K562 (cell line): ENCODE results near the gene AFF2.

Source experiments
- EP300 ChIP-seq: IDR thresholded peaks from 2 replicates; pipeline ENCODE4 v1.6.1; 2012; ENCODE audit warnings: low read length, improper control_type of control experiment
- GABPA ChIP-seq: fragments of 200-800 bp; sonication (Bioruptor generic); conservative IDR thresholded peaks from 2 replicates; pipeline ENCODE4 v1.6.1; 2016; ENCODE audit warnings: low read depth, missing genetic modification characterization, missing compliant biosample characterization
- POLR2AphosphoS5 ChIP-seq: IDR thresholded peaks from 2 replicates; pipeline ENCODE4 v1.6.1; 2011; ENCODE audit warnings: mild to moderate bottlenecking, low read depth, low read length, moderate library complexity; ENCODE audit not compliant: control insufficient read depth, insufficient read depth
- SMARCA5 ChIP-seq: fragments of 450-650 bp; IDR thresholded peaks from 2 replicates; pipeline ENCODE4 v1.6.1; 2016
- ZNF384 ChIP-seq: IDR thresholded peaks from 2 replicates; pipeline ENCODE4 v1.6.1; 2012; ENCODE audit warnings: low read depth, low read length, improper control_type of control experiment
- TF ChIP-seq, protein P1 (sequence below), 3 experiments: IDR thresholded peaks in 2 of 3; conservative IDR thresholded peaks in 1 of 3; 2 replicates each; pipeline ENCODE4 v1.5.1; 2011 to 2012; ENCODE audit warnings: low read length in 3 of 3, mild to moderate bottlenecking in 3 of 3, control low read depth in 2 of 3, improper control_type of control experiment in 1 of 3, inconsistent platforms in 1 of 3, low read depth in 1 of 3, mixed read lengths in 1 of 3, moderate library complexity in 1 of 3; ENCODE audit not compliant: insufficient read depth in 2 of 3

DNA sequence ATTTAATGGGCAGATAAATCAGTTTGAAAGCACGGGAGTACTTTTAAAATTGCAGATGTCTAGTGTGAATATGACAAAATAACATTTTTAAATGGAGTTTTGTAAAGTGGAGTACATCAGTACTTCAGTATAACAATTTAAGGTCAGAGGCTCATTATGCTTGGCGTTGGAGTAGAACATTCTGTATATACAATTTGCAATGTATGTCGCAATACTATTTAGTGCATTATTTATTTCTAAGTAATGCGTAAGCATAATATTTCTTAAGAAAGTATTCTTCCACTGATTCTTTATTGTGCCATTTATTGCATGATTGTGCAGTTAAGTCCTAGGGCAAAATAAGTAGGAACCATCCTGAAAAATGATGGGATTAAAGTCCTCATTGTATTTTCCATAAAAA, 461.6 kb downstream of the AFF2 start:
- TF ChIP-seq GABPA (no peak), SMARCA5 (no peak), EP300 (no peak), POLR2AphosphoS5 (no peak), ZNF384 (no peak)
- TF ChIP-seq, protein P1, sequence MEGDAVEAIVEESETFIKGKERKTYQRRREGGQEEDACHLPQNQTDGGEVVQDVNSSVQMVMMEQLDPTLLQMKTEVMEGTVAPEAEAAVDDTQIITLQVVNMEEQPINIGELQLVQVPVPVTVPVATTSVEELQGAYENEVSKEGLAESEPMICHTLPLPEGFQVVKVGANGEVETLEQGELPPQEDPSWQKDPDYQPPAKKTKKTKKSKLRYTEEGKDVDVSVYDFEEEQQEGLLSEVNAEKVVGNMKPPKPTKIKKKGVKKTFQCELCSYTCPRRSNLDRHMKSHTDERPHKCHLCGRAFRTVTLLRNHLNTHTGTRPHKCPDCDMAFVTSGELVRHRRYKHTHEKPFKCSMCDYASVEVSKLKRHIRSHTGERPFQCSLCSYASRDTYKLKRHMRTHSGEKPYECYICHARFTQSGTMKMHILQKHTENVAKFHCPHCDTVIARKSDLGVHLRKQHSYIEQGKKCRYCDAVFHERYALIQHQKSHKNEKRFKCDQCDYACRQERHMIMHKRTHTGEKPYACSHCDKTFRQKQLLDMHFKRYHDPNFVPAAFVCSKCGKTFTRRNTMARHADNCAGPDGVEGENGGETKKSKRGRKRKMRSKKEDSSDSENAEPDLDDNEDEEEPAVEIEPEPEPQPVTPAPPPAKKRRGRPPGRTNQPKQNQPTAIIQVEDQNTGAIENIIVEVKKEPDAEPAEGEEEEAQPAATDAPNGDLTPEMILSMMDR (IDR thresholded peaks at IDR 0.05 in 2 of 3, conservative IDR thresholded peaks at IDR 0.05 in 1 of 3; ENCODE audit: insufficient read depth in 2 of 3, low read depth in 1 of 3, low read length in 3 of 3): no peak
